ENCODE data around the gene EAF1. TPM values are rescaled to one million over a fixed set of nuclear protein-coding genes. Genes with fewer than 3 reads are reported as not detected.

The EAF1 gene
- total RNA-seq, 4 donors from 2014 or later: 18.5 to 33.4 (median 21.6) TPM

- TF ChIP-seq CTCF (IDR thresholded peaks at IDR 0.05; ENCODE audit: low read depth): no peak
Measured at GRCh38 chr3:15427981-15428380, 583 bp downstream of the EAF1 start.

GRCh38 chr3:15428539-15428938 lies 1.1 kb downstream of the EAF1 start:
- TF ChIP-seq CTCF (IDR thresholded peaks at IDR 0.05; ENCODE audit: low read depth): no peak

- TF ChIP-seq CTCF (IDR thresholded peaks at IDR 0.05; ENCODE audit: low read depth): no peak
Measured at GRCh38 chr3:15429080-15429479, 1.7 kb downstream of the EAF1 start.

GRCh38 chr3:15430624-15431023 lies 3.2 kb downstream of the EAF1 start:
- TF ChIP-seq CTCF (IDR thresholded peaks at IDR 0.05; ENCODE audit: low read depth): no peak

GRCh38 chr3:15431256-15431837 lies 3.9 kb downstream of the EAF1 start:
- TF ChIP-seq CTCF (IDR thresholded peaks at IDR 0.05; ENCODE audit: low read depth): no peak

GRCh38 chr3:15433531-15433930 lies 6.1 kb downstream of the EAF1 start:
- TF ChIP-seq CTCF (IDR thresholded peaks at IDR 0.05; ENCODE audit: low read depth): no peak

GRCh38 chr3:15434756-15435155 lies 7.4 kb downstream of the EAF1 start:
- no peak for TF ChIP-seq CTCF (IDR thresholded peaks at IDR 0.05; ENCODE audit: low read depth)

All from subcutaneous adipose tissue (tissue), 4 donors.